Hepatocyte (in vitro differentiated cells): ENCODE data around the gene USP2. TPM values are rescaled to one million over a fixed set of nuclear protein-coding genes. Genes with fewer than 3 reads are reported as not detected.

Source experiments
- DNase-seq: peaks from one replicate; pipeline ENCODE4 v3.0.0-alpha.2; 2016; ENCODE audit warnings: low spot score
- H2AFZ ChIP-seq: fragments of 200-600 bp; sonication (generic); 2 replicates; pipeline ENCODE4 v1.6.0; 2016; ENCODE audit warnings: antibody characterized with exemption, mild to moderate bottlenecking
- H3K27ac ChIP-seq: fragments of 200-600 bp; sonication (generic); 2 replicates; pipeline ENCODE4 v1.5.1; 2016; ENCODE audit warnings: mild to moderate bottlenecking
- H3K27me3 ChIP-seq: fragments of 200-600 bp; sonication (generic); 2 replicates; pipeline ENCODE4 v1.6.1; 2016
- H3K36me3 ChIP-seq: fragments of 200-600 bp; sonication (generic); replicated peaks from 2 replicates; pipeline ENCODE4 v1.5.1; 2016; ENCODE audit warnings: low read depth; ENCODE audit not compliant: insufficient read depth
- H3K4me1 ChIP-seq: fragments of 200-600 bp; sonication (generic); 2 replicates; pipeline ENCODE4 v1.5.1; 2016; ENCODE audit warnings: mild to moderate bottlenecking, moderate library complexity; ENCODE audit not compliant: insufficient read depth
- H3K4me2 ChIP-seq: fragments of 200-600 bp; sonication (generic); 2 replicates; pipeline ENCODE4 v1.6.0; 2016
- H3K4me3 ChIP-seq: fragments of 200-600 bp; sonication (generic); 2 replicates; pipeline ENCODE4 v1.5.1; 2016; ENCODE audit warnings: mild to moderate bottlenecking
- H3K79me2 ChIP-seq: fragments of 200-600 bp; sonication (generic); 2 replicates; pipeline ENCODE4 v1.6.0; 2017; ENCODE audit warnings: mild to moderate bottlenecking
- H3K9me2 ChIP-seq: fragments of 200-600 bp; sonication (generic); replicated peaks from 2 replicates; pipeline ENCODE4 v1.6.0; 2017; ENCODE audit warnings: mild to moderate bottlenecking; ENCODE audit not compliant: insufficient read depth
- H3K9me3 ChIP-seq: fragments of 200-600 bp; sonication (generic); 2 replicates; pipeline ENCODE4 v1.5.1; 2016; ENCODE audit warnings: low read depth, mild to moderate bottlenecking
- H4K20me1 ChIP-seq: fragments of 200-600 bp; sonication (generic); 2 replicates; pipeline ENCODE4 v1.6.0; 2016; ENCODE audit warnings: mild to moderate bottlenecking; ENCODE audit not compliant: insufficient read depth, poor library complexity, severe bottlenecking
- CTCF ChIP-seq: fragments of 200-600 bp; sonication (generic); IDR thresholded peaks from 2 replicates; pipeline ENCODE4 v1.5.1; 2016; ENCODE audit warnings: antibody characterized with exemption, mild to moderate bottlenecking; ENCODE audit not compliant: poor library complexity
- EZH2 ChIP-seq: fragments of 200-600 bp; sonication (generic); IDR thresholded peaks from 2 replicates; pipeline ENCODE4 v1.6.1; 2016; ENCODE audit warnings: antibody characterized with exemption, mild to moderate bottlenecking, borderline replicate concordance
- EZH2phosphoT487 ChIP-seq: fragments of 200-600 bp; sonication (generic); IDR thresholded peaks from one replicate; pipeline ENCODE4 v1.6.1; 2018; ENCODE audit warnings: antibody characterized with exemption, mild to moderate bottlenecking, low read depth, moderate library complexity; ENCODE audit not compliant: unreplicated experiment, severe bottlenecking
- WGBS: methylation state at CpG from one replicate; pipeline ENCODE4 v1.1.6; 2016; ENCODE audit warnings: low lambda C conversion rate; ENCODE audit errors: missing lambda C conversion rate; 5-methylcytosine and 5-hydroxymethylcytosine counted together
- polyA plus RNA-seq: library from polyadenylated mRNA; unstranded; fragments of >200 nt; fragmentation: Nextera tagmentation; extraction: Ambion mirVana; gene quantifications from 2 replicates; pipeline ENCODE4 v1.2.1, GENCODE V29; 2016
- total RNA-seq: library from RNA; depleted of rRNA; stranded (reverse); fragments of >200 nt; gene quantifications from 2 replicates; pipeline ENCODE4 v1.2.3, GENCODE V29; 2014

USP2 gene
- total and polyA plus RNA-seq, 2 experiments from 2014 or later: 7.3 to 23.5 TPM

GRCh38 chr11:119332111-119332765, 49.3 kb downstream of the USP2 start:
- Histone ChIP-seq H3K9me2 (no peaks in the 10 kb centered on the region), H3K79me2 (peaks cover 20% of the 10 kb centered on the region), H3K4me3 (no peak overlapping the region), H4K20me1 (no peaks in the 10 kb centered on the region), H3K4me2 (no peak overlapping the region), H2AFZ (no peak overlapping the region), H3K9me3 (no peaks in the 10 kb centered on the region), H3K27me3 (peaks cover 4% of the 10 kb centered on the region), H3K36me3 (no peaks in the 10 kb centered on the region), H3K4me1 (peaks cover 7% of the 10 kb centered on the region), H3K27ac (no peak overlapping the region)
- no peak for TF ChIP-seq EZH2phosphoT487
- no peak for TF ChIP-seq EZH2
- no peak for TF ChIP-seq CTCF
- no peak for DNase-seq
- WGBS: 87% methylated on average over 4 of the region's 4 CpGs

GRCh38 chr11:119330237-119330636, 51.3 kb downstream of the USP2 start:
- H3K79me2 ChIP-seq: peaks cover 6% of the 10 kb centered on the region
- H4K20me1 ChIP-seq: no peaks in the 10 kb centered on the region
- H2AFZ ChIP-seq: no peak overlapping the region
- no peak overlapping the region for H3K4me2 ChIP-seq
- peaks cover 4% of the 10 kb centered on the region for H3K27me3 ChIP-seq
- TF ChIP-seq CTCF (no peak), EZH2phosphoT487 (no peak), EZH2 (no peak)
- DNase-seq: no peak
- peaks cover 4% of the 10 kb centered on the region for H3K4me1 ChIP-seq
- H3K36me3 ChIP-seq: no peaks in the 10 kb centered on the region
- WGBS: 82% methylated on average over 1 of the region's 1 CpG
- H3K9me3 ChIP-seq: no peaks in the 10 kb centered on the region
- H3K9me2 ChIP-seq: no peaks in the 10 kb centered on the region
- no peak overlapping the region for H3K27ac ChIP-seq
- no peak overlapping the region for H3K4me3 ChIP-seq

GRCh38 chr11:119329320-119329719, 52.2 kb downstream of the USP2 start:
- Histone ChIP-seq H3K4me1 (no peaks in the 10 kb centered on the region), H3K36me3 (no peaks in the 10 kb centered on the region), H3K9me2 (no peaks in the 10 kb centered on the region), H3K27me3 (peaks cover 4% of the 10 kb centered on the region), H3K4me2 (no peak overlapping the region), H3K4me3 (no peak overlapping the region), H3K27ac (no peak overlapping the region), H3K9me3 (no peaks in the 10 kb centered on the region), H4K20me1 (no peaks in the 10 kb centered on the region), H3K79me2 (no peaks in the 10 kb centered on the region), H2AFZ (no peak overlapping the region)
- DNase-seq: no peak
- 75% methylated on average over 2 of the region's 2 CpGs for WGBS
- no peak for TF ChIP-seq EZH2

GRCh38 chr11:119324189-119324588, 57.3 kb downstream of the USP2 start:
- DNase-seq: no peak
- peaks cover 10% of the 10 kb centered on the region for H3K4me1 ChIP-seq
- H3K36me3 ChIP-seq: no peaks in the 10 kb centered on the region
- WGBS: 67% methylated on average over 4 of the region's 4 CpGs
- no peak overlapping the region for H2AFZ ChIP-seq
- H3K27me3 ChIP-seq: peaks cover 5% of the 10 kb centered on the region
- H3K27ac ChIP-seq: no peak overlapping the region
- H3K9me2 ChIP-seq: no peaks in the 10 kb centered on the region
- no peaks in the 10 kb centered on the region for H3K79me2 ChIP-seq
- H4K20me1 ChIP-seq: no peaks in the 10 kb centered on the region
- TF ChIP-seq EZH2phosphoT487: no peak
- no peak for TF ChIP-seq CTCF
- TF ChIP-seq EZH2: no peak
- H3K9me3 ChIP-seq: no peaks in the 10 kb centered on the region
- H3K4me3 ChIP-seq: no peak overlapping the region
- no peak overlapping the region for H3K4me2 ChIP-seq
